Muscle layer of duodenum (tissue), 2 donors: Measurements from ENCODE around the gene TRIM39.

Source experiments
- H3K27ac ChIP-seq: one replicate; pipeline ENCODE4 v1.7.0; 2013; ENCODE audit warnings: mild to moderate bottlenecking, low read length
- H3K27me3 ChIP-seq: one replicate; pipeline ENCODE4 v1.7.0; 2013; ENCODE audit warnings: low read depth, mild to moderate bottlenecking, control low read depth, low read length
- H3K36me3 ChIP-seq, 2 donors: one replicate each; pipeline ENCODE4 v1.7.0; 2013; ENCODE audit warnings: low read length in 2 of 2, control low read depth in 1 of 2, mild to moderate bottlenecking in 1 of 2; ENCODE audit not compliant: insufficient read depth in 2 of 2, control insufficient read depth in 1 of 2
- H3K4me1 ChIP-seq, 2 donors: one replicate each; pipeline ENCODE4 v1.7.0; 2013; ENCODE audit warnings: low read length in 2 of 2, mild to moderate bottlenecking in 2 of 2, control low read depth in 1 of 2, moderate library complexity in 1 of 2; ENCODE audit not compliant: insufficient read depth in 2 of 2, control insufficient read depth in 1 of 2
- H3K4me3 ChIP-seq, 2 donors: one replicate each; pipeline ENCODE4 v1.7.0; 2013; ENCODE audit warnings: low read length in 2 of 2, low read depth in 1 of 2, mild to moderate bottlenecking in 1 of 2
- H3K9me3 ChIP-seq, 2 donors: one replicate each; pipeline ENCODE4 v1.7.0; 2013; ENCODE audit warnings: low read length in 2 of 2, control low read depth in 1 of 2, mild to moderate bottlenecking in 1 of 2; ENCODE audit not compliant: control insufficient read depth in 1 of 2
- donor health status: healthy.

The TRIM39 gene

GRCh38 chr6:30328397-30328796 lies 1.7 kb downstream of the TRIM39 start:
- no peaks in the 10 kb centered on the region for H3K9me3 ChIP-seq
- H3K4me1 ChIP-seq = peaks cover 10 to 25% of the 10 kb centered on the region in 2 donors

GRCh38 chr6:30329331-30329730 lies 2.6 kb downstream of the TRIM39 start:
- Histone ChIP-seq H3K27ac (no peak overlapping the region), H3K9me3 (no peaks in the 10 kb centered on the region), H3K4me1 (peaks cover 10 to 24% of the 10 kb centered on the region in 2 donors), H3K4me3 (no peak overlapping the region), H3K36me3 (peaks cover 20 to 46% of the 10 kb centered on the region in 2 donors), H3K27me3 (no peaks in the 10 kb centered on the region)

More at GRCh38 chr6:30328397-30328796, 1.7 kb downstream of the TRIM39 start:
- Histone ChIP-seq H3K4me3 (no peak overlapping the region), H3K27me3 (no peaks in the 10 kb centered on the region), H3K27ac (no peak overlapping the region), H3K36me3 (peaks cover 20 to 38% of the 10 kb centered on the region in 2 donors)

- peaks cover 37 to 67% of the 10 kb centered on the region in 2 donors for H3K36me3 ChIP-seq
- H3K4me1 ChIP-seq = peaks cover 3 to 12% of the 10 kb centered on the region in 2 donors
- H3K4me3 ChIP-seq = no peak overlapping the region
- no peak overlapping the region for H3K27ac ChIP-seq
- no peaks in the 10 kb centered on the region for H3K27me3 ChIP-seq
- H3K9me3 ChIP-seq = no peaks in the 10 kb centered on the region
Measured at GRCh38 chr6:30331981-30332380, 5.3 kb downstream of the TRIM39 start.

- H3K9me3 ChIP-seq = no peaks in the 10 kb centered on the region
- H3K27ac ChIP-seq = no peak overlapping the region
- no peaks in the 10 kb centered on the region for H3K4me1 ChIP-seq
- no peak overlapping the region for H3K4me3 ChIP-seq
- H3K36me3 ChIP-seq = peaks cover 36 to 82% of the 10 kb centered on the region in 2 donors
- H3K27me3 ChIP-seq = no peaks in the 10 kb centered on the region
Measured at GRCh38 chr6:30334075-30334783, 7.5 kb downstream of the TRIM39 start.

GRCh38 chr6:30340589-30341054 lies 13.9 kb downstream of the TRIM39 start:
- Histone ChIP-seq H3K4me3 (no peak overlapping the region), H3K36me3 (peaks cover 35 to 66% of the 10 kb centered on the region in 2 donors), H3K27ac (no peak overlapping the region), H3K9me3 (no peaks in the 10 kb centered on the region), H3K4me1 (peaks cover 0 to under 1% of the 10 kb centered on the region in 2 donors), H3K27me3 (no peaks in the 10 kb centered on the region)

GRCh38 chr6:30341218-30341617 lies 14.5 kb downstream of the TRIM39 start:
- Histone ChIP-seq H3K4me3 (no peak overlapping the region), H3K9me3 (no peaks in the 10 kb centered on the region), H3K4me1 (peaks cover 4 to 7% of the 10 kb centered on the region in 2 donors), H3K27me3 (no peaks in the 10 kb centered on the region), H3K36me3 (peaks cover 29 to 60% of the 10 kb centered on the region in 2 donors), H3K27ac (no peak overlapping the region)

GRCh38 chr6:30341728-30342127 lies 15.0 kb downstream of the TRIM39 start:
- peaks cover 4 to 9% of the 10 kb centered on the region in 2 donors for H3K4me1 ChIP-seq
- H3K27me3 ChIP-seq = no peaks in the 10 kb centered on the region
- H3K9me3 ChIP-seq = no peaks in the 10 kb centered on the region
- peaks cover 26 to 59% of the 10 kb centered on the region in 2 donors for H3K36me3 ChIP-seq
- no peak overlapping the region for H3K4me3 ChIP-seq
- no peak overlapping the region for H3K27ac ChIP-seq

GRCh38 chr6:30344191-30344867 lies 17.6 kb downstream of the TRIM39 start:
- no peaks in the 10 kb centered on the region for H3K9me3 ChIP-seq
- H3K4me3 ChIP-seq = peak overlapping the region; percentile 63 to 79
- H3K27me3 ChIP-seq = no peaks in the 10 kb centered on the region
- peaks cover 27 to 45% of the 10 kb centered on the region in 2 donors for H3K36me3 ChIP-seq
- H3K4me1 ChIP-seq = peaks cover 4 to 9% of the 10 kb centered on the region in 2 donors
- H3K27ac ChIP-seq = no peak overlapping the region

GRCh38 chr6:30344868-30345671 lies 18.3 kb downstream of the TRIM39 start, which contains the start of gene RPP21:
TSS of gene RPP21 (plus strand) at chr6:30345156. CDS start at chr6:30345172, 16 bp downstream.
- H3K4me1 ChIP-seq = peaks cover 4 to 9% of the 10 kb centered on the region in 2 donors
- H3K27ac ChIP-seq = no peak within 1 kb of the TSS

GRCh38 chr6:30345852-30346251 lies 19.1 kb downstream of the TRIM39 start:
- Histone ChIP-seq H3K4me1 (peaks cover 4 to 9% of the 10 kb centered on the region in 2 donors), H3K4me3 (peak overlapping the region; percentile 57 to 79), H3K9me3 (no peaks in the 10 kb centered on the region), H3K27me3 (no peaks in the 10 kb centered on the region), H3K36me3 (peaks cover 17 to 29% of the 10 kb centered on the region in 2 donors), H3K27ac (no peak overlapping the region)

More at GRCh38 chr6:30344868-30345671, 18.3 kb downstream of the TRIM39 start, which contains the start of gene RPP21:
- Histone ChIP-seq H3K36me3 (peaks cover 21 to 37% of the 10 kb centered on the region in 2 donors), H3K27me3 (no peaks in the 10 kb centered on the region), H3K4me3 (peak within 1 kb of the TSS; percentile 63 to 79), H3K9me3 (no peaks in the 10 kb centered on the region)

- peaks cover 4 to 9% of the 10 kb centered on the region in 2 donors for H3K4me1 ChIP-seq
- H3K27me3 ChIP-seq = no peaks in the 10 kb centered on the region
- peaks cover 6 to 16% of the 10 kb centered on the region in 2 donors for H3K36me3 ChIP-seq
- no peak overlapping the region for H3K27ac ChIP-seq
- H3K4me3 ChIP-seq = no peak overlapping the region
- H3K9me3 ChIP-seq = no peaks in the 10 kb centered on the region
Measured at GRCh38 chr6:30348957-30349356, 22.2 kb downstream of the TRIM39 start.
